G401 (cell line): ENCODE measurements around the gene AKT3. TPM values are rescaled to one million over a fixed set of nuclear protein-coding genes. Genes with fewer than 3 reads are reported as not detected.

Experiments used
- DNase-seq: peaks from one replicate; pipeline ENCODE4 v3.0.0-alpha.2; 2015; ENCODE audit warnings: low spot score
- in situ Hi-C: cut with HindIII; loops from 2 replicates; pipeline ENCODE4 v1.10.0; 2016; ENCODE audit warnings: low sequenced_read_pairs, mixed read lengths
- total RNA-seq: library from RNA; depleted of rRNA; stranded (reverse); fragments of >200 nt; shearing (Covaris generic); gene quantifications from 2 replicates; pipeline ENCODE4 v1.2.3, GENCODE V29; 2014

Gene AKT3
- total RNA-seq, 1 experiment from 2014 or later = 9.5 TPM

DNA sequence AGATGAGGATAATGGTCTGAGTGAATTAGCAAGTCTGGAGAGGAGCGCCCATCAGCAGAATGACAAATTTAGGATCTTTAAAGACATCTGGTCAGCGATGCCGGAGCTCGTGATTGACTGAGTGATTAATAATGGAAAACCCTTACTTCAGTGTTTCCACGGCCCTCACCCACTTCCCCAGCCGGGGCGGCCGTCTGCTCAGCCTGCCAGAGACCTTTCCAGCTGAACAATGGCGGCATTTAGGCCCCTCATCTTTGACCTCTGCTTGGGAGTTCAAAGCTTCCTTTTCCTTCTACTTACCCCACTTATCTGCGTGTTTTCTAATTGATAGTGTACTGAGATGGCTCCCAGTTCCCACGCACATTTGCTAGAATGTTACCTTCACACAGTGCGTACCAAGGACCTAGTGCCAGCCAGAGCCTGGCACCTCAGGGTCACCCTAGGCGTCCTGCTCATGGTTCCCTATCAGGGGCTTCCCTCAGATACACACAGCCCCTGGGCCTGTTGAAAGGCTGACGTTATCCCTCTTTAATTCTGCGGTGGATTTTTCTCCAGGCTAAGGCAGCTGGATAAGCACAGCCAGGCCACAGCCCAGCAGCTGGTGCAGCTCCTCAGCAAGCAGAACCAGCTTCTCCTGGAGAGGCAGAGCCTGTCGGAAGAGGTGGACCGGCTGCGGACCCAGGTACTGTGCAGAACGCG is 361.4 kb downstream of the AKT3 start:
- in situ Hi-C loops = no loop called here

DNA sequence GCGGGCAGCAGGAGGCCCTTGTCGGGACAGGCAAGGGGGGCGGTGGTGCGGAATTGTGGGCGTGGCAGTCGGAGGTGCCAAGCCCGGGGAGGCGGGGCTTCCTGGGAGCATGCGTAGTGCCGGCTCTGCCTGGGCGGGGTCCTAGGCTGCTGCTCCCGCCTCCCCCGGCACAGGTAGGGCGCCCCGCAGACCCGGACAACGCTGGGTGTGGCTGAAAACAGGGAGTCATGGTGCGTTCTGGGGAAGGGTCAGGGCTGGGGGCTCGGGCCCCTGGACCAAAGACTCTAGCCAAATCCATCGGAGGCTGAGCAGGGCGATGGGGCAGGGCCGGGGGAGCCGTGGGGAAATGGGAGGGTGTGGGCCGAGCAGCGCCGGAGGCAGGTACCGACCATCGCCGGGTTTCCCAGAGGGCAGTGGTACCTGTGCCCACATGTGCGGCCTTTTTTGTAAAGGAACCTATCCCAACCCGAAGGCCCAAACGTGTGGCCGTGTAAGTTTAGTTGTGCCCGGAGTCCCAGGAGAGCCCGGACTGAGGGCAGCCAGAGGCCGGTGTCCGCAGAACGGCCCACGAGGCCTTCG is 362.3 kb downstream of the AKT3 start:
- in situ Hi-C loops = no loop called here
- no peak for DNase-seq

More for the DNA sequence above, 361.4 kb downstream of the AKT3 start:
- no peak for DNase-seq

DNA sequence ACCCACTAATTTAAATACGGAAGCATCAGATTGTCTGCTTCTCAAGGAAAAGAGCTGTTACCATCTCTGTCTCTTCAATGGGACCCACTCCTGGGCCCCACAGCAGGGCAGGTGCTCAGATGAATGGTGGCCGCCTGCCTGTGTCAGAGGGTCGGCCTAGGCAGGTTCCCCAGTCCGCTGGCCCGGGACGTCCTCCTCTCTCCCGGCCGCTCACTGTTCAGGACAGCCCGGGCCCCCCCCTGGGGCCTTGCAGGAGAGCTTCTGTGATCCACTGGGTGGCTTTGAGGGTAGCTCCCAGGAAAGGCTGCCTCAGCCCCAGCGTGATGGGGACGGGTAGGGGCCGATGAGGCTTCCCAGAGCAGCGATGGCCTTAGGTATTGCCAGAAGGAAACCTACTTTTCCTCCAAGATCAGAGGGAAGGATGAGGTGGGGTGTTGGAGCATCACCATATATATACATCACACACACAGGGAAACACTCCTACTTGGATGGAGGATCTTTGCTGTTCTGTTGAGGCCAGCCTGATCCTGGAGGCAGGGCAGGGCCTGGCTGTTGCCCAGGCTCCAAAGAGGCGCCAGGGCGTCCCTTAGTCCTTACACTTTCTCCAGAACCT is 362.9 kb downstream of the AKT3 start:
- in situ Hi-C loops = no loop called here
- DNase-seq = no peak

DNA sequence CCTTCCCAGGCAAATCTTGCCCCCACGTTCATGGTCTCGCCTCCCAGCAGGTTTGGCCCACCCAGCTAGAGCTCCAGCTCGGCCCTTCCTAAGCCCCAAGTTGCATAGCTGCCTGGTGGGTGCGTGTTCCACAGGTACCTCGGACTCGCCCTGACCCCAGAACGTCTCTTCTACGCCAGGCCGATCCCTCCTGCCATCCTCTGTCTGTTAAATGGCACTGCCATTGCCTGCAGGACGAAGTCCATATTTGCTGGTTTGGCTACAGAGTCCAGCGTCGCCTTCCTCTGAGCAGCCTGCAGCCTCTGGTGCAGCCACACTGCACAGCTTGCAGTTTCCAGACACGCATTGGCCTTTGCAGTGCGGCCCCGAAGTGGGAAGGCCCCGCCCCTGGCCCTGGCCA is 366.1 kb downstream of the AKT3 start:
- no peak for DNase-seq
- in situ Hi-C loops = no loop called here

DNA sequence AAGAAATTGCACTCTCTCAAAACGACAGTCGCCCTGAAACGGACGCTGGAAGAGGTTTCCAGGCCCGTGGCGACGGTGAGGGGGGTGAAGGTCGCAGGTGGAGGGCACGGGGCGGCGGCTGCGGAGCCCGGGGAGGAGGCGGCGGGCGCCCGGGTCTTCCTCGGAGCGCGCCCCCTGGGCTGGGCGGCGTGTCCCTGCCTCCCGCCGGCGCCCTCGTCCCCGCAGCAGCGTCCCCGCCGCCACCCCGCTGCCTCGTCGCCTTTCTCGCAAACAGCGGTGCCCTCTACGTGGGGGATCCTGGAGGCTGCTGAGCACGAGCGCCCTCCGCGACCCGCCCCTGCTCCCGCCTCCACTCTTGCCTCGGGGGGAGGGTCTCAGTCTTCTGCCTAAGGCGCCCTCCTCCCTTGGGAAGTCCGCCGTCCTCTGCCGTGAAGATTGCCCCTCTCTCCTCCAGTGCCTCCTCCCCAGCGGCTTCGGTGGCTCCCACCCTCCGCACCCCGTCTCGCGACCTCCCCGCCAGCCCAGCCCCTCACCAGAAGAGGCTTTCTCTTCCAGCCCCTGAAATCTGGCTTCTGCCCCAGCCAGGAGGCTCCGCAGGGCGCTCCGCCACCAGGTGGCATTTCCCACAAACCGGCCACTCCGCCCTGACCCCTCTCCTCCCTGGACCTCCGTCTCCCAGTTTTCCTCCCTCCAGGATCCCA is 366.8 kb downstream of the AKT3 start:
- DNase-seq = peak; percentile 41
- in situ Hi-C loops = no loop called here

DNA sequence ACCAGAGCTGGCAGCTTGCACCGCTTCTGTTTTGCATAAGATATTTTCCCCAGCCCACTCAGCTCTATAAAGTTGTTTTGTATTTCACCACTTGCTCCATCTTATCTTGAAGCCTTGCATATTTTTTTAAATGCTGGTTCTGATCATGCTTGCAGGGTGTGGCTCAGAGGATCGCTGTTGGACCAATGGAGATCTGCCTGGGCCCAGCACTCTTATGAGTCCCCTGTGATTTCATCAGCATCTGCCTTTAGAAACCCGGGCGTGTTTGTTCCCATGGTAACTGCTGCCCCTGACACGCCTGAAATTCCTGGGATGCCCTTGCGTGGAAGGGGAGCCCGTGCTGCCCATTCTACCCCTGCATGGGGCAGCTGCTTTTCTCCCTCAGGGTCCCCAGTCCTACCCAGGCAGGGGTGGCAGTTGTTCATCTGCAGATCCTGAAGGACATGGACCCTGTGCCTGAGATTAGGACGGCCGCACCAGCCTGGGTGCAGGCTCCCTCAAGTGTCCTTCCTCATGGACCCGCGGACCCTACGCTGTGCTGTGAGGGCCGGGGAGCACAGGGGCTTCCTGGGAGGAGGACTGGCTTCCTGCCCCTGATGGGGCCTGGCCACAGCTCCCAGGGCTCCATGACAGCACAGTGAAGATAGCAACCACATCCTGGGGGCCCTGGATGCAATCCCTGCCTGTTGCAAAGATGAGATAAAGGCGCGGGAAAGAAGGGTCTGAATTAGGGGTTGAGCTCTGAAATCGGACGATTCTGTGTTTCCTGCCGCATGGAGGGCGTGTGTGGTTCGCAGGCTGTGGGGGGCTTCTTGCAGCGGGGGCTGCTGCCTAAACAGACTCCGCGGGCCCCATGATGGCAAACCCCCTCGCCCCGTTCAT is 367.7 kb downstream of the AKT3 start:
- DNase-seq = peak; percentile 70
- in situ Hi-C loops = no loop called here

DNA sequence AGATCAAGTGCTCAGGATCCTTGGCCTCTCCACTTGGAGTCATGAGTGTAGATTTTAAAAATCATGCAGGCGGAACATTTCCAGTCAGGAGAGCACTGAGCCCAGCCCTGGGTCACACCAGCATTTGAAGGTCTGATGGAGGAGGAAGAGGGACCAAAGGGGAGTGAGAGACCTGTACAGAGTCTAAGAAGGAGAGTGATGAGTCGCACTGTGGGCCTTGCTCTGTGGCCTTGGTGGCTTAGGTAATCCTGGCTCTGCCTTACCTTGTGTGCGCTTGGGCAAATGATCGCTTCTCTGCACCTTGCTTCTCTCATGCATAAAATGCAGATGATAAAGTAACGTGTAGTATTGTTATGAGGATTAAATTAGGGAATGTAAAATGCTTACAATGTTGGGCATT is 368.9 kb downstream of the AKT3 start:
- no peak for DNase-seq
- in situ Hi-C loops = no loop called here

DNA sequence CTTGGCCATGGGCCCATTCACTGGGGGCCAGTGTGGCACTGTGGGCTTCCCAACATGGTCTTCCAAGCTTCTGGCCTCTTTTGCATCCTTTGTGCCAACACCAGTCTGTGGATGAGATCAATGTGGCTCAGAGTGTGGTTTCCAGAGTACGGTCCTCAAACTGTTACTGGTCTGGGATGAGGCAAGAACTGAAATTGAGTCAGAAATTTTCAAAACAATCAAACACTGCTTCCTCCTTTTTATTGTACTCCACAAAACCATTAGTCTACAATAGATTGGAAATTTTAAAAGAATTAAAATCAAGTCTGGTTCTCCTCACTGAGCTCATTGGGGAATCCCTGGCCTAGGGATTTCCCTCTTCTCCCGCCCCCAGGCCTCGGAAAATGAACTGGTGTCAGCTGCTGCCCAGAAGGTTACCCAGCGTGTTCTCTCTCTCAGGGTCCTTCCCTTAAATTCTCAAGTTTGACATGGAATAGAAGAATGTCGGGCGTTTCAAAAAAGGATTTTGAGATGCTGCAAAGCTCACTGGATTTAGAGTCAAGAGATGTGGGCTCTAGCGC is 372.2 kb downstream of the AKT3 start:
- in situ Hi-C loops = no loop called here
- no peak for DNase-seq

DNA sequence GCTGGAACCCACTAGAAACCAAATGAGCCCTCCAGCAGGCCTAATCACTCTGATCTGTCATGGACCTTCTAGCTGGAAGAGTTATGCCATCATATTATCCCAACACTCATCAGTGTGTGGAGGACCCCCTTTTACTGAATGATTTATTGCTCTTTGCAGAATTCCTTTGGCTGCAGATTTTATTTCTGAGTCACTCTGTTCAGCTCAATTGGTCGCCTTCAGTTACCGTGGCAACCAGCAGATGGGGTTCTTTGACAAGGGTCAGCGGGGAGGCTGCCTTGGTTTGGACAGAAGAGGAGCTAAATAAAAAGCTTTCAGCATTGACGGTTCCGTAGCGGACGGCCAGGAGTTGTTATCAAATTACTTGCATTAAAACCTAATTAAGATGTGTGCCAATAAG is 374.1 kb downstream of the AKT3 start:
- in situ Hi-C loops = no loop called here
- peak; percentile 92 for DNase-seq

DNA sequence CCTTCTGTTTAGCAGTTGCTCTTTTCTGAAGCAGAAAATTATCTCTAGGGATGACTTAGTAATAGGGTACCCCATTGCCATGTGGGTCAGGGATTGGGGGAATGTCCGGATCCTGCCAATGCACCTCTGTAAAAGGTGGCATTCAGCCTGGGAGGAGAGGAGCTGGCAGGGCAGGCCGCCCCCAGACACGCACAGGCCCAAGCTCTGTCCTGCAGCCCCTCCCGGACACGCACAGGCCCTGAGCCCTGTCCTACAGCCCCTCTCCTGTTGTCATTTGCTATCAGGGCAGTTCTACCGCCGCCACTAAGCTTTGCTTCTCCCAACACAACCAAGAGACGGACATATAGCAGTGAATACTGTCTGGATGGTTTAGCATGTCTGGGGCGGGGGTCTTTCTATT is 375.1 kb downstream of the AKT3 start:
- in situ Hi-C loops = no loop called here

DNA sequence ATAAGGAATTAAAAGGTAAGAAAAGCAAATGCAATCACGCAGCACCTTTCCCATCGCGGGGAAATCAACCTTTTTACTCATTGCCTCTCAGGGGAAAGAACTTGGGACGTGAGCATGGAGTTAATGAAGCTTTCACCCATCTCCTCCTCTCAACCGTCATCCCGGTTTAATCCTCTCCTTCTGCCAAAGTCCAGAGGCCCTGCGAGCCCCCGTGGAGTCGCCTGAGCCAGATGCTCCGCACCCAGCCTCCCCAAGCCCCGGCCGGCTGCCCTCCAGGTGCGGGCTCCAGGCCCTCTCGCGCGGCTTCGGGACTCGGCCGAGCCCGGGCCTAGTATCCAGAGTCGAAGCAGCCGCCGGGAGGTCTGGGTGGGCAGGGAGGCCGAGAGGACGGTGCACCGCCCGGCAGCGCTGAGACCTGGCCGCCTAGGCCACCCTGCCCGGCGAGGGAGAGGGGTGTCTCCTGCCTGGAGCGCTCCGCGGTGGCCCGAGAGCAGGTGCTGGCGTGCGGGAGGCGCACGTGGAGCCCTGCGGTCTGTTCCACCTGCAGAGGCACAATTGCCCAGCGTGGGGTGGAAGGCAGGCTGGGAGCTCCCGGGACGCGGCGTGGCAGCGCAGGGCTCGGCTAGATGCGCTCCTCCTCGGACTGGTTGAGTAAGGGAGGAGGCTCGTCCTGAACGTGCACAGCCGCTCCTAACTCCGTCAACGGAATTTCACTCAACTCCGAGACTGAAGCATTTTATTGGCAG is 375.7 kb downstream of the AKT3 start:
- DNase-seq = peak; percentile 55
- in situ Hi-C loops = no loop called here

More for the DNA sequence above, 375.1 kb downstream of the AKT3 start:
- DNase-seq = no peak

DNA sequence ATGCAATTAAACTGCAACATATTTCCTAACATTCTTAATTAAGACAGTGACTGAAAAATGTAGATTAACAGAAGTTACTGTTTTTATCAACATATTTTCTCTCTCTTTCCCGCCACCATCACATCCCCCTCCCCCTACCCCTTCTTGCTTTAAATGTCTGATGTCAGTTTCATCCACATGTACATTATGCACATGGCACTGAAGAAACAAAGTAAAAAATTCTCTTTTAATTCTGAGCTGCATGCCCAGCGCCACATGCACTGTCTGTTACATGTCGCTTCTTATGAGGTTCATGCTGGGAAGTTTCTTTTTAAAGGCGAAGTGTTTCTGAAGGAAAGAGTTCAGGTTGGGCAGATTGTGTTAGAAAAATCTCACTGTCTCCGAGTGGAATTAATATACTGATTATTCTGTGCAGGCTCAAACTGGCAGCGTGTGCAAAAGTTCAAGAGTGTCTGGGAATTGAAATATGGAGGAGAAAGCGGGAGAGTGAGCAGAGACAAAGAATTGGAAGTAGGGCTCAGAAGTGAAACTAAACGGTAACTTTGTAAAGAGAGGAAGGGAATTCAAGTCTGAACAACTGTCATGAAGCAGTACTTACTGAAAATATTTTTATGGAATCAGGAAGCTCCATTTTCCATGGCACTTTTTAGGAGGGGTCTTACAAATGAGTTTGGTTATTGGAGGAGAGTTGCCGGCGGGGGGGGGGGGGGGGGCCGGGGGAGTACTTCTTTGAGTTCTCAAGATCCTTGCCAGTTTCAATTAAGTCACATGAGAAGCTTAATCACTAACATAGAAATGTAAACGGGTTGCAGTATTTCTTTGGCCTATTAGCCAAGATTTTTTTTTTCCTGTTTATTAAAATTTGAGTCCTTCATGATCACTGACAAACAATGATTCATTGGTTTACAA is 376.6 kb downstream of the AKT3 start:
- DNase-seq = peak; percentile 47
- in situ Hi-C loops = no loop called here

DNA sequence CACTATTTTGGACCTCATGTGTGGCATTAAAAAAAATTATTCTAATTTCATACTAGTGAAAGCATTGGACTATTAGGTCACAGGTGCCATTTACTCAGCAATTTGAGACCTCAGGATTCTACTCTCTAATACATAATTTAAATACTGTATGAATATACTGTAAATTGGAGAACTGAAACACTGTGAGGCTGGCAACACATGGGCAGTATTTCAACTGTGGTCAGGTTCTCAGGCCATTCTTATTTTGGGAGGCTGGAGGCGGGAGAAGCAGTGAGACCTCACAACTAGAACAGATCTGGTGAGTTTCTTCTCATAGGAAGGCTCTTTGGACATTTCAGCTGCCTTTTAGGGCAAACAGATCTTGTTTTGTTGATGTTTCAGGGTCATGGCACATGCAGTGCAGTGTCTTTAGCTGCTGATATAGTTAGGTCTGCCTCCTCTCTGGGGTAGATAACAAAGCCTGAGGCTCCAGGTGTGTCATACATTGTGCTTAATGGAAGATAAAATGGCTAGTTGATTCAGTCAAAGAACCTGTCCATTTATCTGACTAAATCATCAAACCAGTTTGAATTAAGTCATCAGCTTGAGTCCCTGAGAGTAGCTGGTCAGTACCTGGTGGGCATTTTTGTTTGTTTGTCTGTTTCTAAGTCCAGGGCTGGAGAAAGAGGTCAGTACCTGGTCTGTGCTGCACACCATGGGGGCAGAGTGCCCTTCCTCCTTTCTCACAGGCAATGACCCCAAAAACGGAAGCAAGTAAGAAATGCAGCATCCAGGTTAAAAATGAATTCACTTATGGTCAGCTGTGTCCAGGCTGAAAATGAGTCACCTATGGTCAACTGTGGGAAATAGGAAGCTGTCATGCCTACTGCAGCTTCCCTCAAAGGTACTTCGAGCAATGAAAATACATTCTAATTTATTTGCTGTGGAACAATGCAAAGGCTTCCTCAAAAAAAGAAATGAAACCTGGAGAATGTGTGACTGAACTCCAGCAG is 378.0 kb downstream of the AKT3 start:
- DNase-seq = peak; percentile 49

DNA sequence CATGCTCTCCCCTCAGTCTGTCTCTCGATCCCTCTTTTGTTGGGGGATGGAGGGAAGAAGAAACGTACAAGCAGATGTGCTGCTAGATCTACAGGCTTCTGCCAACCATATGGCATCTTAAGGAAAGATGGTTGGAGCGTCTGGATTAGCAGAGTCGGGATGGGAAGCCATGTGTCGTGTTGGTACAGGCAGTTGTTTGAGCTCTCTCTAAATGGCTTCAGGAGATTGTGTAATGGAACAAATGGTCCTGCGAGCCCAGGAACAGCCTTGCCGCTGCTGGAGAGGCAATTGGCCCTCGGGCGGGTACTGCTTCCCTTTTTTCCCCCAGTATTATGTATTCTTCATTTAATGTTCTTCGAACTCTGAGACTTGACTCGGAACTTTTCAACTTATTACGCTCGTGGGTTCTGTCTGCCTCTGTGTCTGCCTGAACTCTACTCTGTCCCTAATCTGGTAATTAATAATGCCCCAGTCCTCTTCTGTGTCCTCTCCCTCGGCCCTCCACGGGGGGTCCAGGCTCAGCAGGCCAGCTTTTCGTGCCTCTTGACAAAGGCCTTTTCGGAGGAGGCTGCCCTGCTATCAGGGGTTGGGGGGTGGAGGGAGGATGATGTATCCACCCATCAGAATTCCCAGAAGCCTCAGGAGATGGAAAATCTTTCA is 378.9 kb downstream of the AKT3 start:
- DNase-seq = peak; percentile 64
- in situ Hi-C loops = no loop called here

More for the DNA sequence above, 378.0 kb downstream of the AKT3 start:
- in situ Hi-C loops = no loop called here

DNA sequence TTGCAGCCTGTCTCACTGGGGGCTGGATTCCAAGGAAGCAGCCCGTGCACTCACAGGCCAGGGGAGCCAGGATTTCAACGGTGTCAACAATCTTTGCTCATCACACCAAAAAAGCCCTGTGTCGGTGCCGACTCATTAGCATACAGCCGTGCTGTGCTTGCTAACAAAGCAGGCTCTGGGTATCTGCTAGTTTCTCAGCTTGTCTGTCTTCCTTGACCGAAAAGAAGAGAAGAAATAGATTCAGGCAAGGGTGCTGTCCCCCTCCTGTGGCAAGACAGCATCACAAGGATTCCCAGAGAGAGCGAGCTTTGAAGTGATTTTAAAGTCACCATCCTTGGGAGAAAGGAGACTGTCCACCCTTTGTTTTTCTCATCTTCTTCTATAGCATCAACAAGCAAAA is 379.5 kb downstream of the AKT3 start:
- in situ Hi-C loops = no loop called here
- DNase-seq = peak; percentile 87

DNA sequence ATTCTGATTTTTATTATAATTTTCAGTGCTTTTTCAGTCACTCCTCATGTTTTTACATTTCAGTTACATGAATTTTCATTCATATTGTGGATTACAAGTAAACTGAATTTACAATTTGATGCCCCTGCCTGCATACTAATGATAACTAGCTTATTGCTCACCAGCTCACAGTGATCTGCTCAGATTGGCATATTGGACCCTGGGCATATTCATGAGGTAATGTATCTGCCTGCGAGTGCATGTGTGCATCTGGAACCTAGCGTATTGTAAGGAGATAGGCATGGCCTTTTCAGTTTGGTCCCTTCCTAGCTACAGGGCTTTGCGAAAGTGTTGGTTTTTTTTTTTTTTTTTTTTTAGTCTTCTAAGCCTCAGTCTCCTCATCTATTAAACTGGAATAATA is 380.5 kb downstream of the AKT3 start:
- in situ Hi-C loops = no loop called here
- DNase-seq = no peak
